ENCODE data around the gene KRT2. TPM values are rescaled to one million over a fixed set of nuclear protein-coding genes. Genes with fewer than 3 reads are reported as not detected.

KRT2 gene
- total RNA-seq, 1 donor from 2014 or later = not detected

GRCh38 chr12:52598966-52599365, 53.0 kb downstream of the KRT2 start:
- DNase-seq (ENCODE audit: low read depth) = no peak
- no peak overlapping the region for H3K4me3 ChIP-seq (ENCODE audit: low read depth, low read length)
- no peak for TF ChIP-seq CTCF (conservative IDR thresholded peaks at IDR 0.05; ENCODE audit: low read depth, low read length)

Other genes with a start within 250 kb of the KRT2 start
- not detected in 2 replicates for gene KRT82, start 245.9 kb downstream of the KRT2 start, total RNA-seq
- gene KRT75, start 217.8 kb downstream of the KRT2 start, total RNA-seq = not detected in 2 replicates
- gene KRT6B, start 200.1 kb downstream of the KRT2 start, total RNA-seq = not detected in 2 replicates
- not detected in 2 replicates for gene KRT6C, start 178.4 kb downstream of the KRT2 start, total RNA-seq
- 0.29 TPM in 1 of 2 replicates, not detected in the other for gene KRT6A, start 159.0 kb downstream of the KRT2 start, total RNA-seq
- gene KRT5, start 131.8 kb downstream of the KRT2 start, total RNA-seq = not detected in 2 replicates
- gene KRT71, start 99.1 kb downstream of the KRT2 start, total RNA-seq = not detected in 2 replicates
- gene KRT74, start 78.4 kb downstream of the KRT2 start, total RNA-seq = not detected in 2 replicates
- not detected in 2 replicates for gene KRT72, start 50.7 kb downstream of the KRT2 start, total RNA-seq
- gene KRT73, start 33.7 kb downstream of the KRT2 start, total RNA-seq = not detected in 2 replicates
- not detected in 2 replicates for gene KRT1, start 28.2 kb upstream of the KRT2 start, total RNA-seq
- not detected in 2 replicates for gene KRT77, start 51.3 kb upstream of the KRT2 start, total RNA-seq
- not detected in 2 replicates for gene KRT76, start 125.1 kb upstream of the KRT2 start, total RNA-seq
- 0.06 TPM in 1 of 2 replicates, not detected in the other for gene KRT3, start 143.9 kb upstream of the KRT2 start, total RNA-seq
- gene KRT4, start 161.9 kb upstream of the KRT2 start, total RNA-seq = not detected in 2 replicates
- 0.07 TPM in 1 of 2 replicates, not detected in the other for gene KRT79, start 182.1 kb upstream of the KRT2 start, total RNA-seq
- not detected in 2 replicates for gene KRT78, start 196.8 kb upstream of the KRT2 start, total RNA-seq

Measured in epithelial cell of proximal tubule (primary cell).